Tracheal epithelial cell (primary cell): ENCODE data around the gene ALOX15B. TPM values are rescaled to one million over a fixed set of nuclear protein-coding genes. Genes with fewer than 3 reads are reported as not detected.

Experiments used
- total RNA-seq: library from RNA; depleted of rRNA; stranded (reverse); fragments of >200 nt; gene quantifications from 2 replicates; pipeline ENCODE4 v1.2.1, GENCODE V29; 2014

The ALOX15B gene
- 53.3 and 97.1 TPM in 2 replicates for total RNA-seq

GRCh38 chr17:8038954-8039610 lies at the start of gene ALOX15B:
ALOX15B (plus strand) TSS chr17:8039059; CDS start chr17:8039156, 97 bp downstream.

GRCh38 chr17:8001976-8002720 lies 36.7 kb upstream of the ALOX15B start, which contains the start of gene GUCY2D:
GUCY2D (plus strand) TSS chr17:8002615; CDS start chr17:8003048, 433 bp downstream.

GRCh38 chr17:8087075-8087951 lies 48.5 kb downstream of the ALOX15B start, which contains the start of gene ALOX12B:
ALOX12B (minus strand) TSS chr17:8087716; CDS start chr17:8087442, 274 bp downstream.

Other genes starting within 250 kb of the ALOX15B start
- 3.4 and 6.3 TPM in 2 replicates for gene KDM6B, start 204.8 kb upstream of the ALOX15B start, total RNA-seq
- gene TMEM88, start 184.0 kb upstream of the ALOX15B start, total RNA-seq = 0.43 and 0.96 TPM in 2 replicates
- gene NAA38, start 181.5 kb upstream of the ALOX15B start, total RNA-seq = 45.1 and 49.0 TPM in 2 replicates
- gene CYB5D1, start 181.1 kb upstream of the ALOX15B start, total RNA-seq = 8.5 and 9.6 TPM in 2 replicates
- gene CHD3, start 150.3 kb upstream of the ALOX15B start, total RNA-seq = 32.2 and 63.9 TPM in 2 replicates
- 20.5 and 22.8 TPM in 2 replicates for gene RNF227, start 122.8 kb upstream of the ALOX15B start, total RNA-seq
- gene KCNAB3, start 109.2 kb upstream of the ALOX15B start, total RNA-seq = under 0.01 TPM in 1 of 2 replicates, not detected in the other
- 23.2 and 33.0 TPM in 2 replicates for gene TRAPPC1, start 107.1 kb upstream of the ALOX15B start, total RNA-seq
- gene CNTROB, start 106.9 kb upstream of the ALOX15B start, total RNA-seq = 7.0 and 14.5 TPM in 2 replicates
- gene GUCY2D, start 36.4 kb upstream of the ALOX15B start, total RNA-seq = not detected in 2 replicates
- 1.2 TPM in 1 of 2 replicates, not detected in the other for gene ALOX12B, start 48.7 kb downstream of the ALOX15B start, total RNA-seq
- gene ALOXE3, start 79.5 kb downstream of the ALOX15B start, total RNA-seq = 0.85 and 1.4 TPM in 2 replicates
- gene HES7, start 85.0 kb downstream of the ALOX15B start, total RNA-seq = 1.2 and 1.5 TPM in 2 replicates
- 13.7 and 25.4 TPM in 2 replicates for gene PER1, start 113.3 kb downstream of the ALOX15B start, total RNA-seq
- gene VAMP2, start 123.9 kb downstream of the ALOX15B start, total RNA-seq = 3.4 and 3.9 TPM in 2 replicates
- 17.6 and 24.7 TPM in 2 replicates for gene TMEM107, start 137.3 kb downstream of the ALOX15B start, total RNA-seq
- 9.6 and 11.6 TPM in 2 replicates for gene BORCS6, start 151.1 kb downstream of the ALOX15B start, total RNA-seq
- gene AURKB, start 171.5 kb downstream of the ALOX15B start, total RNA-seq = 2.3 and 3.1 TPM in 2 replicates
- gene CTC1, start 209.0 kb downstream of the ALOX15B start, total RNA-seq = 2.6 and 6.3 TPM in 2 replicates
- gene PFAS, start 210.2 kb downstream of the ALOX15B start, total RNA-seq = 12.4 and 17.8 TPM in 2 replicates
- 7.2 and 10.2 TPM in 2 replicates for gene RANGRF, start 249.6 kb downstream of the ALOX15B start, total RNA-seq